ENCODE measurements around the gene MUC2. TPM values are rescaled to one million over a fixed set of nuclear protein-coding genes. Genes with fewer than 3 reads are reported as not detected.

Gene MUC2
- total and polyA plus RNA-seq, 2 of the 13 experiments (the other 11 are each of a cell fraction or from before 2014, with no cell fraction given): not detected

- DNase-seq (ENCODE audit: low spot score) (no peak), ATAC-seq (no peak), FAIRE-seq (no peak)
- intact Hi-C loops (cut with micrococcal nuclease; ENCODE audit: unreplicated experiment): no loop called here
- 68% methylated on average over 4 of the region's 38 CpGs for WGBS (ENCODE audit: low lambda C conversion rate)
- POLR2A ChIA-PET: no interaction called here
- CTCF ChIA-PET (ENCODE audit: low intra/inter-chr PET ratio, low total read pairs): no interaction called here
- Histone ChIP-seq H3K4me3 (replicated peaks in 1 of 3; ENCODE audit: insufficient read depth in 1 of 3, low read depth in 2 of 3, low read length in 3 of 3) (no peak overlapping the region), H3K79me2 (ENCODE audit: insufficient read depth, low read length) (no peaks in the 10 kb centered on the region), H3K9me3 (ENCODE audit: low read length) (no peaks in the 10 kb centered on the region), H3K9ac (ENCODE audit: insufficient read depth, low read depth, low read length) (no peak overlapping the region), H3K27ac (ENCODE audit: extremely low read length, insufficient read depth, low read length) (no peak overlapping the region), H3K27me3 (ENCODE audit: control insufficient read depth in 1 of 2, insufficient read depth in 2 of 2, low read length in 2 of 2) (peaks cover 33 to 68% of the 10 kb centered on the region in 2 experiments; a peak in 4 of 5 replicates), H3K36me3 (replicated peaks in 1 of 2; ENCODE audit: control insufficient read depth in 1 of 2, insufficient read depth in 2 of 2, low read length in 2 of 2) (no peaks in the 10 kb centered on the region), H4K20me1 (ENCODE audit: insufficient read depth, low read length) (no peaks in the 10 kb centered on the region), H3K4me1 (ENCODE audit: insufficient read depth, low read length) (peaks cover 4% of the 10 kb centered on the region; the same call in 1 of the 2 replicates), H3K4me2 (ENCODE audit: low read depth, low read length) (no peak overlapping the region), H2AFZ (ENCODE audit: low read length) (no peak overlapping the region)
- TF ChIP-seq ZFP36 (IDR thresholded peaks at IDR 0.05; ENCODE audit: borderline replicate concordance, low read depth, low read length, partially characterized antibody) (no peak), NFE2L2 (IDR thresholded peaks at IDR 0.05; ENCODE audit: low read length) (no peak), PAX8 (CRISPR knock-in tag; IDR thresholded peaks at IDR 0.05; ENCODE audit: borderline replicate concordance) (no peak)
- in situ Hi-C loops (cut with HindIII; ENCODE audit: extremely low pct_ligation_motif_present, low pct_unique_long_range_greater_than_20kb): no loop called here
- no TSS peak for BruUV-seq (replicated peaks)
These were observed 41.5 kb upstream of the MUC2 start for GRCh38 chr11:1033016-1033798.

GRCh38 chr11:1034001-1034400, 40.7 kb upstream of the MUC2 start:
- no TSS peak for BruUV-seq (replicated peaks)
- in situ Hi-C loops (cut with HindIII; ENCODE audit: extremely low pct_ligation_motif_present, low pct_unique_long_range_greater_than_20kb): no loop called here
- Histone ChIP-seq H4K20me1 (ENCODE audit: insufficient read depth, low read length) (no peaks in the 10 kb centered on the region), H3K9ac (ENCODE audit: insufficient read depth, low read depth, low read length) (no peak overlapping the region), H3K27ac (ENCODE audit: extremely low read length, insufficient read depth, low read length) (no peak overlapping the region), H2AFZ (ENCODE audit: low read length) (no peak overlapping the region), H3K27me3 (ENCODE audit: control insufficient read depth in 1 of 2, insufficient read depth in 2 of 2, low read length in 2 of 2) (peaks cover 29 to 68% of the 10 kb centered on the region in 2 experiments; a peak in 4 of 5 replicates), H3K9me3 (ENCODE audit: low read length) (no peaks in the 10 kb centered on the region), H3K4me2 (ENCODE audit: low read depth, low read length) (no peak overlapping the region), H3K4me1 (ENCODE audit: insufficient read depth, low read length) (no peaks in the 10 kb centered on the region), H3K79me2 (ENCODE audit: insufficient read depth, low read length) (no peaks in the 10 kb centered on the region), H3K36me3 (replicated peaks in 1 of 2; ENCODE audit: control insufficient read depth in 1 of 2, insufficient read depth in 2 of 2, low read length in 2 of 2) (no peaks in the 10 kb centered on the region), H3K4me3 (replicated peaks in 1 of 3; ENCODE audit: insufficient read depth in 1 of 3, low read depth in 2 of 3, low read length in 3 of 3) (no peak overlapping the region)
- POLR2A ChIA-PET: no interaction called here
- TF ChIP-seq YY1 (IDR thresholded peaks at IDR 0.05; ENCODE audit: insufficient read depth, insufficient replicate concordance, low read depth, low read length): no peak
- no peak for TF ChIP-seq SRSF1 (optimal IDR thresholded peaks at IDR 0.05; ENCODE audit: low read depth, low read length)
- no peak for TF ChIP-seq MAZ (IDR thresholded peaks at IDR 0.05; ENCODE audit: borderline replicate concordance, low read depth, low read length)
- no peak for TF ChIP-seq MAZ (CRISPR knock-in tag; IDR thresholded peaks at IDR 0.05; ENCODE audit: low read depth)
- TF ChIP-seq ZNF331 (CRISPR knock-in tag; IDR thresholded peaks at IDR 0.05): no peak
- TF ChIP-seq, protein P1, sequence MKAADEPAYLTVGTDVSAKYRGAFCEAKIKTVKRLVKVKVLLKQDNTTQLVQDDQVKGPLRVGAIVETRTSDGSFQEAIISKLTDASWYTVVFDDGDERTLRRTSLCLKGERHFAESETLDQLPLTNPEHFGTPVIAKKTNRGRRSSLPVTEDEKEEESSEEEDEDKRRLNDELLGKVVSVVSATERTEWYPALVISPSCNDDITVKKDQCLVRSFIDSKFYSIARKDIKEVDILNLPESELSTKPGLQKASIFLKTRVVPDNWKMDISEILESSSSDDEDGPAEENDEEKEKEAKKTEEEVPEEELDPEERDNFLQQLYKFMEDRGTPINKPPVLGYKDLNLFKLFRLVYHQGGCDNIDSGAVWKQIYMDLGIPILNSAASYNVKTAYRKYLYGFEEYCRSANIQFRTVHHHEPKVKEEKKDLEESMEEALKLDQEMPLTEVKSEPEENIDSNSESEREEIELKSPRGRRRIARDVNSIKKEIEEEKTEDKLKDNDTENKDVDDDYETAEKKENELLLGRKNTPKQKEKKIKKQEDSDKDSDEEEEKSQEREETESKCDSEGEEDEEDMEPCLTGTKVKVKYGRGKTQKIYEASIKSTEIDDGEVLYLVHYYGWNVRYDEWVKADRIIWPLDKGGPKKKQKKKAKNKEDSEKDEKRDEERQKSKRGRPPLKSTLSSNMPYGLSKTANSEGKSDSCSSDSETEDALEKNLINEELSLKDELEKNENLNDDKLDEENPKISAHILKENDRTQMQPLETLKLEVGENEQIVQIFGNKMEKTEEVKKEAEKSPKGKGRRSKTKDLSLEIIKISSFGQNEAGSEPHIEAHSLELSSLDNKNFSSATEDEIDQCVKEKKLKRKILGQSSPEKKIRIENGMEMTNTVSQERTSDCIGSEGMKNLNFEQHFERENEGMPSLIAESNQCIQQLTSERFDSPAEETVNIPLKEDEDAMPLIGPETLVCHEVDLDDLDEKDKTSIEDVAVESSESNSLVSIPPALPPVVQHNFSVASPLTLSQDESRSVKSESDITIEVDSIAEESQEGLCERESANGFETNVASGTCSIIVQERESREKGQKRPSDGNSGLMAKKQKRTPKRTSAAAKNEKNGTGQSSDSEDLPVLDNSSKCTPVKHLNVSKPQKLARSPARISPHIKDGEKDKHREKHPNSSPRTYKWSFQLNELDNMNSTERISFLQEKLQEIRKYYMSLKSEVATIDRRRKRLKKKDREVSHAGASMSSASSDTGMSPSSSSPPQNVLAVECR (CRISPR knock-in tag; IDR thresholded peaks at IDR 0.05; ENCODE audit: borderline replicate concordance): no peak
- TF ChIP-seq GABPA (IDR thresholded peaks at IDR 0.05; ENCODE audit: low read depth, low read length): no peak
- no peak for TF ChIP-seq GABPA (CRISPR knock-in tag; IDR thresholded peaks at IDR 0.05; ENCODE audit: low read depth)
- TF ChIP-seq ZNF205 (CRISPR knock-in tag; IDR thresholded peaks at IDR 0.05): no peak
- no peak for TF ChIP-seq MXD1 (CRISPR knock-in tag; IDR thresholded peaks at IDR 0.05)
- no peak for TF ChIP-seq ARNT (IDR thresholded peaks at IDR 0.05)
- TF ChIP-seq TBL1XR1 (IDR thresholded peaks at IDR 0.05; ENCODE audit: borderline replicate concordance, low read length, partially characterized antibody): no peak
- no peak for DNase-seq (ENCODE audit: low spot score)
- intact Hi-C loops (cut with micrococcal nuclease; ENCODE audit: unreplicated experiment): no loop called here
- FAIRE-seq: no peak
- ATAC-seq: no peak
- 0% methylated on average over 1 of the region's 8 CpGs for WGBS (ENCODE audit: low lambda C conversion rate)
- CTCF ChIA-PET (ENCODE audit: low intra/inter-chr PET ratio, low total read pairs): no interaction called here

All from HepG2 (cell line).